Ecto neural progenitor cell (in vitro differentiated cells): ENCODE results near the gene PTPRS.
"Not testable (repeated sequence)": the region's sequence is repeated elsewhere in the genome, so short reads cannot be mapped to it uniquely, and the experiment has no call there.

ENCODE experiments used
- DNase-seq: peaks from one replicate; pipeline ENCODE4 v3.0.0-alpha.2; 2018; ENCODE audit warnings: low spot score

PTPRS gene

GRCh38 chr19:5333581-5334365 lies 6.8 kb downstream of the PTPRS start:
- no peak for DNase-seq

- DNase-seq, result no peak
These were observed 8.1 kb downstream of the PTPRS start for GRCh38 chr19:5332501-5332900.

- DNase-seq, result no peak
These were observed 8.8 kb downstream of the PTPRS start for GRCh38 chr19:5331790-5332189.

GRCh38 chr19:5330307-5330720 lies 10.3 kb downstream of the PTPRS start:
- DNase-seq, result no peak

DNA sequence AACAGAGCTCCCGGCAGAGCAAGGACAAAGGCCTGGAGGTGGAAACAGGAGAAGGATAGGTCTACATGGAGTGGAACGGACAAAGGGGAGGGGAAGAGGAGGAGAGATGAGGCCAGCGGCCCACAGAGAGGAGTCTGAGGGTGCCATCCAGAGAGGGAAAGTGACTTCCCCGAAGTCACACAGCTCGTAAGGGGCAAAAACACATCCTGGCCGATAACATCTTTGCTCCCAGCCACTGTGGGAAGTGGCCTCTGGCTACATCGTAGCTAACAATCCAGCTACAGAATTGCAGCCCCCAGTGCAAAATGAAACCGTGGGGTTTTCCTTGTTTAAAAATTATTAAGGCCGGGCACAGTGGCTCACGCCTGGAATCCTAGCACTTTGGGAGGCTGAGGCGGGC lies 11.5 kb downstream of the PTPRS start:
- no peak for DNase-seq

GRCh38 chr19:5328407-5328806 lies 12.2 kb downstream of the PTPRS start:
- DNase-seq, result not testable (repeated sequence)

GRCh38 chr19:5326986-5327623 lies 13.5 kb downstream of the PTPRS start:
- DNase-seq, result no peak

- no peak for DNase-seq
These were observed 14.1 kb downstream of the PTPRS start for GRCh38 chr19:5326545-5326944.

- DNase-seq, result no peak
These were observed 15.7 kb downstream of the PTPRS start for GRCh38 chr19:5324947-5325346.

- DNase-seq, result no peak
These were observed 17.2 kb downstream of the PTPRS start for GRCh38 chr19:5323475-5323811.

- DNase-seq, result no peak
These were observed 18.5 kb downstream of the PTPRS start for GRCh38 chr19:5321851-5322681.

GRCh38 chr19:5321066-5321642 lies 19.5 kb downstream of the PTPRS start:
- DNase-seq, result no peak

DNA sequence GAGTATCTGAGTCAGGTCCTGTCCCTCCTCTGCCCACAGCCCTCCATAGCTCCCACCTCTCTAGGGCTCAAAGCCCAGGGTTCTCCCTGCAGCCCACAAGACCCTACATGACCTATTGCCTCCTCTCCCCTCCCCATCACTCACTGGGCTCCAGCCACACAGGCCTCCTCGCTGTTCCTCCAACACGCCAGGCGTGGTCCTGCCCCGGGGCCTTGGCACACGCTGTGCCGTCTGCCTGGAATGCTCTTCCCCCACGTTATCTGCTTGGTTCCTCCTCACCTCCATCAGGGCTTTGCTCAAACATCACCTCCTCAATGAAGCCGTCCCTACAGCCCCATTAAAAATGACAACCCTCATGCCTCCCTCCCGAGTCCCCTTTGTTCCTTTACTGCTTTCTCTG lies 21.1 kb downstream of the PTPRS start:
- no peak for DNase-seq

DNA sequence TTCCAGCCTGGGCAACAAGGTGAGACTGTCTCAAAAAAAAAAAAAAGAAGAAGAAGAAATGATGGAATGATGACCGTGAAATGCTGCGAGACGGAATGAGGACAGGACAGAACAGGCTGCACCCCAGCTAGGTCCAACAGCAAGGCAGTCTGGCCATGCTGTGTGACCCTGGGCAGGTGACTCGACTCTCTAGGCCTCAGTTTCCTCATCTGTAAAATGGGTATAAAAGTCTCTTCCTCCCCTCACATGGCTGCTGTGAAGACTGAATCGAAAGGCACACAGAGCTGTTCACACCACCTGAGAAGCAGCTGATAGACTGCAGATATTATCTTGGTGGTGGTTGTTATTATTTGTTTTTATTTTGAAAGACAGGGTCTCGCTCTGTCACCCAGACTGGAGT lies 22.3 kb downstream of the PTPRS start:
- no peak for DNase-seq

DNA sequence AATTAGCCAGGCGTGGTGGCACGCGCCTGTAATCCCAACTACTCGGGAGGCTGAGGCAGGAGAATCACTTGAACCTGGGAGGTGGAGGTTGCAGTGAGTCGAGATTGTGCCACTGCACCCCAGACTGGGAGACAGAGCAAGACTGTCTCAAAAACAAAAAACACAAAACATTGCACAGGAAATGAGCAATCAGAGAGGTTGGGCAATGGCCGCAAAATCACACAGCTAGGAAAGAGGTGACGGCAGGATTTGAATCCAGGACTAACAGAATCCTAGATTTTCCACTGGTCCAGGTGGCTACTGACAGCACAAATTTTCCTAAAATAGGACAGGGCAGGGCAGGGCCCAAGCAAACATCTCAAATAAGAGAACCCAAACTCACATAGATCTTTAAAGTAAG lies 23.3 kb downstream of the PTPRS start:
- no peak for DNase-seq

DNA sequence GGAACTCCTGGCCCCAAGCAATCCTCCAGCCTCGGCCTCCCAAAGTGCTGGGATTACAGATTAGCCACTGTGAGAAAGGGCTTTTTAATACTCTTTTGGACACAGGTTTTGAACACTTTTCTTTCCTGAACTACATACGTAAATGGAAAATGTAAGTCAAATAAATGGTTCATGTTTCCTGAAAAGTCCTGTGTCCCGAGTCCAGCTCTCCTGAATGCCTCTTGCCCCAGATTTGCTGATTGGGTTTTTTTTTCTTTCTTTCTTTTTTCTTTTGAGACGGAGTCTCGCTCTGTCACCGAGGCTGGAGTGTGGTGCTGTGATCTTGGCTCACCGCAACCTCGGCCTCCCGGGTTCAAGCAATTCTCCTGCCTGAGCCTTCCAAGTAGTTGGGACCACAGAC lies 24.5 kb downstream of the PTPRS start:
- DNase-seq, result no peak

DNA sequence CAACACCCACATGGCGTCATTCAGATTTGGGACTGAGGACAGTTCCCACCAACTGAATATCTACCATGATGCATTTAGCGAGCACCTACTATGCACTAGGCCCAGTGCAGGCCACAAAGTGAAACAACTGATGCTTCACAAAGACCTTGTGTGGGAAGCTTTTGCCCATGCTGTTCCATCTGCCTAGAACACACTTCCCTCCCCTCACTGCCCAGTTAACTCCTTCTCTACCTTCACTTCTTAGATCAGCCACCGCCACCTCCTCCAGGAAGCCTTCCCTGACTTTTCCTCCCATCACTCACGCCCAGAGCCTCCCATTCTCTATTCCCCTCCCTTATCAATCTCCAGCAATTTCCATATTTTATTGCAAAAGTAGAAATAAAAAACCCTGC lies 25.7 kb downstream of the PTPRS start:
- no peak for DNase-seq

GRCh38 chr19:5314012-5314906 lies 26.4 kb downstream of the PTPRS start:
- no peak for DNase-seq

DNA sequence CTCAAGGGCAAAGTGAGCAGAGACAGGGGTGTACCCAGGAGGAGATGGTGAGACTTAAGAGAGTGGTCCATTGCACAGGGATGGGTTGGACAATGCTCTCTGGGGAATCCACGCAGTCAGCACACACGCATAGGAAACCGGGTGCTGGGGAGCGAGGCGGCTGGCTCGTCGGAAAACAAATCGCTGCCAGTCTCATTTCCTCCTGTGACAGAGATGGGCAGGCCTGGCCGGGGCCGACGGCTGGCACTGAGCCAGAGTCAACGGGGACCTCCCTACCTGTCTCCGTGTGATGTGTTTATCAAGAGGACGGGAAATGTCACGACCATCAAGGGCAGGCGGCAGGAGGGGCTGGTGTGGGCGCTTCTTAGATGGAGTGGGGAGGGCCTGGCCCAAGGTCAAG lies 27.3 kb downstream of the PTPRS start:
- no peak for DNase-seq

GRCh38 chr19:5312058-5312457 lies 28.6 kb downstream of the PTPRS start:
- DNase-seq, result no peak

GRCh38 chr19:5309438-5310204 lies 31.0 kb downstream of the PTPRS start:
- DNase-seq, result no peak
